ENCODE data around the gene TCF4. TPM values are rescaled to one million over a fixed set of nuclear protein-coding genes. Genes with fewer than 3 reads are reported as not detected.

Gene TCF4
- total RNA-seq, 4 donors from 2014 or later: 58.0 to 84.3 (median 68.1) TPM

DNA sequence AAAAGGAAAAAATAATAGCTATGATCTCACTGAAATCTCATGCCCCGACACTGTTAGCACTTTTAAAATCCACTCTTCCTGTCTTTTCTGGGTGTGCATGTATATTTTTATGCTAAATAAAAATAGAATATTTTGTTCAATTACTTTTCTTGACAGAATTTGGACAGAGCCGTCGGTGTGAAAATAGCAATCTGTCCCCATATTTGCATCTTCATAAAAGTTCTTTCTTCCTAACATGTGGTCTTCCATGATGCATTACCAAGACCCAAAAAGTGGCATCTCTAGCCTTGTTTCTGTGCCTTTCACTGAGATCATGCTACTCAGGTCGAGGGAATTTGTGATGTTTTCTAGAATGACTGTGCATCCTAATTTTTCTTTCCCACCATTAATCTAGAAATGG lies 329.9 kb downstream of the TCF4 start:
- Histone ChIP-seq H3K4me3 (no peak overlapping the region), H3K9me3 (no peaks in the 10 kb centered on the region), H3K27me3 (no peaks in the 10 kb centered on the region), H3K4me1 (peaks cover 2 to 8% (median 5%) of the 10 kb centered on the region in 4 donors), H3K36me3 (peaks cover 15 to 77% (median 46%) of the 10 kb centered on the region in 4 donors), H3K27ac (replicated peaks in 1 of 4) (no peak overlapping the region)
- no peak for DNase-seq (ENCODE audit: extremely low spot score)
- WGBS: 93% methylated on average over 4 of the region's 4 CpGs
- TF ChIP-seq POLR2A (IDR thresholded peaks at IDR 0.05; ENCODE audit: low read depth): no peak
- TF ChIP-seq EP300 (IDR thresholded peaks at IDR 0.05): no peak
- no peak for TF ChIP-seq POLR2AphosphoS5 (IDR thresholded peaks at IDR 0.05)
- intact Hi-C loops (cut with DNase I): no loop called here

DNA sequence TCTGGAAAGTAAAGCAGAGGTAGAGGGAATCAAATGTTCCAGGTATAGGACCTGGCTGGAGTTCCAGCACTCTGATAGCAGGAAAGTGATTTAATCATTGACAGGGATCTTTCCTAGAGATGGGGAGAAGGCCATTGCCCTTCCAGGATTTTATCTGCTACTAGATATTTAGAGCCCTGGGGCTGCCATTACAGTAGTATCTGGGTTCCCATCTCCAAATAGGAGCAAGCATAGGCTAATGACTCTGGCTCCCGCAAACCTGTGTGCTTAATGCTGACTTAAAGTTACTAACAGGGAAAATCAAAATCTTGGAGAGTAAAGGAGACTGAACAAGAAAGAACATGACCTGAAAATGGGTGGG lies 331.1 kb downstream of the TCF4 start:
- H3K9me3 ChIP-seq: no peaks in the 10 kb centered on the region
- no peak overlapping the region for H3K27ac ChIP-seq (replicated peaks in 1 of 4)
- DNase-seq (ENCODE audit: extremely low spot score): no peak
- peaks cover 14 to 19% (median 16%) of the 10 kb centered on the region in 4 donors for H3K4me1 ChIP-seq
- no peak overlapping the region for H3K4me3 ChIP-seq
- TF ChIP-seq POLR2A (IDR thresholded peaks at IDR 0.05; ENCODE audit: low read depth) (no peak), POLR2AphosphoS5 (IDR thresholded peaks at IDR 0.05) (no peak), EP300 (IDR thresholded peaks at IDR 0.05) (no peak)
- TF ChIP-seq, protein P1, sequence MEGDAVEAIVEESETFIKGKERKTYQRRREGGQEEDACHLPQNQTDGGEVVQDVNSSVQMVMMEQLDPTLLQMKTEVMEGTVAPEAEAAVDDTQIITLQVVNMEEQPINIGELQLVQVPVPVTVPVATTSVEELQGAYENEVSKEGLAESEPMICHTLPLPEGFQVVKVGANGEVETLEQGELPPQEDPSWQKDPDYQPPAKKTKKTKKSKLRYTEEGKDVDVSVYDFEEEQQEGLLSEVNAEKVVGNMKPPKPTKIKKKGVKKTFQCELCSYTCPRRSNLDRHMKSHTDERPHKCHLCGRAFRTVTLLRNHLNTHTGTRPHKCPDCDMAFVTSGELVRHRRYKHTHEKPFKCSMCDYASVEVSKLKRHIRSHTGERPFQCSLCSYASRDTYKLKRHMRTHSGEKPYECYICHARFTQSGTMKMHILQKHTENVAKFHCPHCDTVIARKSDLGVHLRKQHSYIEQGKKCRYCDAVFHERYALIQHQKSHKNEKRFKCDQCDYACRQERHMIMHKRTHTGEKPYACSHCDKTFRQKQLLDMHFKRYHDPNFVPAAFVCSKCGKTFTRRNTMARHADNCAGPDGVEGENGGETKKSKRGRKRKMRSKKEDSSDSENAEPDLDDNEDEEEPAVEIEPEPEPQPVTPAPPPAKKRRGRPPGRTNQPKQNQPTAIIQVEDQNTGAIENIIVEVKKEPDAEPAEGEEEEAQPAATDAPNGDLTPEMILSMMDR (IDR thresholded peaks at IDR 0.05): no peak
- H3K36me3 ChIP-seq: peaks cover 15 to 77% (median 46%) of the 10 kb centered on the region in 4 donors
- H3K27me3 ChIP-seq: no peaks in the 10 kb centered on the region
- intact Hi-C loops (cut with DNase I): no loop called here
- 100% methylated on average over 1 of the region's 1 CpG for WGBS

DNA sequence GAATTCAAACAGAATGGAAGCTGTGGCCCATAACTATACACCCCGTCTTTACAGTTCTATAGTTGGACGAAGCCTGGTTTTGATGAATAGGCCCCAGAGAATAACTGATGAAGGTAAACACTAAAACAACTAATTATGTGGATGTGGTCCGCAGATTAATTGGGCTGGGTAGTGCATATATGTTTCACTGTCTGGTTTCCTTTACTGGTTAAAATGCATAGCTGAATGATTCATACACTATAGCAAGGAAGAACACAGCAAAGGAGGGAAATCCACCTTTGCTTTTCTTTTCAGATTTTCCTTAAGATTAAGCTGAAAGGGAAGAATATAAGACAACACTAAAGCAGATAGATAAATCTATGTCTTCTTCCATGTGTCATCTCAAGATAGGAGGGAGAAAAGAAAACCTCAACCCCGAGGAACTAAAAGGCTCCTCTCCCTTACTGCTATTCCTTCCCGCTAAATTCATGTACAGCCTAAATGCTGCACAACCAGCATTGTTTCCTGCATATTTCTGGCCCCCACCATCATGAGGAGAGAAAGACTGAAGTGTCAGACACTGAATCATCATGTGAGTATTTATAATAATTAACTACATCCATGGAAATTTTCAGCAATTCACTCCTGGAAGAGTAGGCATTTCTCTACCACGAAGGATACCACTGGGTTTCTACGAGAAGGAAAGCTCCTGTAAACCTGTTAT lies 331.6 kb downstream of the TCF4 start:
- Histone ChIP-seq H3K36me3 (peaks cover 15 to 75% (median 46%) of the 10 kb centered on the region in 4 donors), H3K4me3 (no peak overlapping the region), H3K27ac (replicated peaks in 1 of 4) (no peak overlapping the region), H3K9me3 (no peaks in the 10 kb centered on the region), H3K27me3 (no peaks in the 10 kb centered on the region), H3K4me1 (peaks cover 17 to 25% (median 18%) of the 10 kb centered on the region in 4 donors)
- no peak for DNase-seq (ENCODE audit: extremely low spot score)
- TF ChIP-seq, protein P1 (IDR thresholded peaks at IDR 0.05): no peak
- TF ChIP-seq POLR2A (IDR thresholded peaks at IDR 0.05; ENCODE audit: low read depth): no peak
- TF ChIP-seq EP300 (IDR thresholded peaks at IDR 0.05): no peak
- TF ChIP-seq POLR2AphosphoS5 (IDR thresholded peaks at IDR 0.05): no peak
- 93% methylated on average over 7 of the region's 7 CpGs for WGBS
- intact Hi-C loops (cut with DNase I): no loop called here

DNA sequence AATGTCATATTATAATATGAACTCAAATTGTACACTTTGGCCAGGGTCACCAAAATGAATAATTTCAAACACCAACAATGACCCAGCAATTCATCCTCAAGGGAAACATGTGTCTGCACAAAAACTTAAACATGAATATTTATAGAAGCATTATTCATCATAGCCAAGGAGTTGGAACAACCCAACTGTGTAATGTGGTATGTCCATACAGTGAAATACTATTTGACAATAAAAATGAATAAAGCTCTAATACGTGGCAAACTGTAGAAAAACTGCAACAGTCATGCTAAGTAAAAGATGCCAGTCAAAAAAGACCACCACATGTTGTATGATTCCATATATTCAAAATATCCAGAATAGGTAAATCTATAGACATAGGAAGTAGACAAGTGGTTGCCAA lies 334.2 kb downstream of the TCF4 start:
- intact Hi-C loops (cut with DNase I): no loop called here

DNA sequence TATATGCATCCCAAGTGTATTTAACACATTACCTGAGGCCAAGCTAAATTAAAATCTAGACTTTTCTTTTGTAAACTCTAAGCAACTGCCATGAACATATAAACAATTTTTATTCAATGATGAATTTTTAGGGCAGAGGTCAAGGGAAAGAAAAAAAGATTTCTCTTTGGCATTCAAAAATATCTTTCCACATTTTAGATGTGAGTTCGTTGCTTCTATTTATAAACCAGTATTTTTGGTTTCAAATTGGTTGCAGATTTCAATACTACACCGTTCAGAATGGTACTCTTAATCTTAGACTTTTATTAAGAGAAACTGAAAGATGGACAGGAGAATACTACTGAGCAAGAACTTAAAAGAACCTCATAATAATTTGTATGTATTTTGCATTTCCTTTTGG lies 335.1 kb downstream of the TCF4 start:
- intact Hi-C loops (cut with DNase I): no loop called here
- peaks cover 17 to 38% (median 20%) of the 10 kb centered on the region in 4 donors for H3K4me1 ChIP-seq
- 15% methylated on average over 2 of the region's 2 CpGs for WGBS
- H3K27me3 ChIP-seq: no peaks in the 10 kb centered on the region
- H3K36me3 ChIP-seq: peaks cover 6 to 60% (median 31%) of the 10 kb centered on the region in 4 donors
- no peaks in the 10 kb centered on the region for H3K9me3 ChIP-seq
- TF ChIP-seq POLR2A (IDR thresholded peaks at IDR 0.05; ENCODE audit: low read depth) (no peak), EP300 (IDR thresholded peaks at IDR 0.05) (no peak)
- TF ChIP-seq, protein P1 (IDR thresholded peaks at IDR 0.05): no peak
- no peak for DNase-seq (ENCODE audit: extremely low spot score)
- H3K4me3 ChIP-seq: no peak overlapping the region
- peak overlapping the region; percentile 10 to 57 (median 32) for H3K27ac ChIP-seq (replicated peaks in 1 of 4)

More for the DNA sequence above, 334.2 kb downstream of the TCF4 start:
- H3K36me3 ChIP-seq: peaks cover 6 to 68% (median 34%) of the 10 kb centered on the region in 4 donors
- H3K4me1 ChIP-seq: peaks cover 17 to 32% (median 20%) of the 10 kb centered on the region in 4 donors
- H3K27ac ChIP-seq (replicated peaks in 1 of 4): no peak overlapping the region
- TF ChIP-seq, protein P1 (IDR thresholded peaks at IDR 0.05): no peak
- no peak for TF ChIP-seq POLR2AphosphoS5 (IDR thresholded peaks at IDR 0.05)
- no peak for TF ChIP-seq POLR2A (IDR thresholded peaks at IDR 0.05; ENCODE audit: low read depth)
- no peak for TF ChIP-seq EP300 (IDR thresholded peaks at IDR 0.05)
- WGBS: 80% methylated on average over 1 of the region's 1 CpG
- DNase-seq (ENCODE audit: extremely low spot score): no peak
- no peak overlapping the region for H3K4me3 ChIP-seq
- no peaks in the 10 kb centered on the region for H3K27me3 ChIP-seq
- no peaks in the 10 kb centered on the region for H3K9me3 ChIP-seq
